Cardiac fibroblast (primary cell): ENCODE results near the gene TLL1.
A peak's percentile ranks its signal among the peaks of the same experiment; 100 is the strongest.

Source experiments
- DNase-seq, 2 donors: peaks; one replicate each; pipeline versions ENCODE4 v3.0.0 to v3.0.0-alpha.2; 2010; ENCODE audit warnings: low read depth in 2 of 2
- H3K4me3 ChIP-seq, 2 donors: replicated peaks in 1 of 2; 1 replicate in 1 of 2; 2 replicates in 1 of 2; pipeline ENCODE4 v1.5.1; 2011; ENCODE audit warnings: low read depth in 2 of 2, low read length in 2 of 2, mild to moderate bottlenecking in 2 of 2, moderate library complexity in 1 of 2
- CTCF ChIP-seq: IDR thresholded peaks from one replicate; pipeline ENCODE4 v1.5.1; 2011; ENCODE audit warnings: low read depth, mild to moderate bottlenecking, low read length, inconsistent platforms

The TLL1 gene

GRCh38 chr4:165872461-165873297 lies at the start of gene TLL1:
TSS of gene TLL1 (plus strand) at chr4:165873237. CDS start at chr4:165873905, 668 bp downstream.
- no peak for TF ChIP-seq CTCF
- peak; percentile 30 to 38 for DNase-seq
- peak within 1 kb of the TSS; percentile 60 to 68 for H3K4me3 ChIP-seq

- no peak for DNase-seq
- TF ChIP-seq CTCF: no peak
Observed at GRCh38 chr4:165826166-165826565, 46.9 kb upstream of the TLL1 start.

GRCh38 chr4:165827018-165827417 lies 46.0 kb upstream of the TLL1 start:
- no peak for TF ChIP-seq CTCF
- no peak overlapping the region for H3K4me3 ChIP-seq

More at GRCh38 chr4:165826166-165826565, 46.9 kb upstream of the TLL1 start:
- no peak overlapping the region for H3K4me3 ChIP-seq

GRCh38 chr4:165828928-165829327 lies 44.1 kb upstream of the TLL1 start:
- H3K4me3 ChIP-seq: no peak overlapping the region
- no peak for TF ChIP-seq CTCF
- DNase-seq: peak; percentile 9 to 17

More at GRCh38 chr4:165827018-165827417, 46.0 kb upstream of the TLL1 start:
- DNase-seq: no peak

- no peak overlapping the region for H3K4me3 ChIP-seq
- no peak for TF ChIP-seq CTCF
- DNase-seq: no peak
Observed at GRCh38 chr4:165834116-165834515, 38.9 kb upstream of the TLL1 start.

- H3K4me3 ChIP-seq: no peak overlapping the region
- TF ChIP-seq CTCF: no peak
- DNase-seq: no peak
Observed at GRCh38 chr4:165838575-165838974, 34.5 kb upstream of the TLL1 start.
